ENCODE measurements around the gene SLC26A4.

Gene SLC26A4

DNA sequence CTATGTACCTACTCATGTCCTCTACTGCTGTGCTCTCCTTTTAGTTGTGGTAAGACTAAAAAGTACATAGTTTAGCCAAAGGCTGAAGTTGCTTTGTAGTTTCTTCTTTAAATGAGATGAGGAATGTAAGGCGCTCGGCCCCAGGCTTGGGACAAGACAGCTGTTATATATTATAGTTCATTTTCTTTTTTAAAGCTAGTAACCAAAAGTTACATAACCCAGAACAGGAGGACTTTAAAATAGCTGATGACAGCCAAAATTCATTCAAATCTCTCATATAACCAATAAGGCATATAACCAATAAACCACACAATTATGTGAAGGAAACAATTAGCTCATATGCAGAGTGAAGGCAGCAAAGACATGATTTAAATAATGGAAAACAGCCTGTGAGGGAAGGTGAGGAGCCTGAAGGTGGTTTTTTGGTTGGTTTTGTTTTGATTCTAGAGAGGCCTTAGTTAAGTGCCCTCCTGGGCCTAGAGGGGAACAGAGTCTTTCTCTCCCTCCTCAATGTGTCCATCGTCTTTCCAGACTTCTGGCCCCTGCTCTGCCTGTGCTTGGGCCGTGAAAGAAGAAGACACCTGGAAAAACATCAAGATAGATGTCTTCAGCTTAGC lies 35.8 kb downstream of the SLC26A4 start:
- no peak for DNase-seq (ENCODE audit: low read depth)

DNA sequence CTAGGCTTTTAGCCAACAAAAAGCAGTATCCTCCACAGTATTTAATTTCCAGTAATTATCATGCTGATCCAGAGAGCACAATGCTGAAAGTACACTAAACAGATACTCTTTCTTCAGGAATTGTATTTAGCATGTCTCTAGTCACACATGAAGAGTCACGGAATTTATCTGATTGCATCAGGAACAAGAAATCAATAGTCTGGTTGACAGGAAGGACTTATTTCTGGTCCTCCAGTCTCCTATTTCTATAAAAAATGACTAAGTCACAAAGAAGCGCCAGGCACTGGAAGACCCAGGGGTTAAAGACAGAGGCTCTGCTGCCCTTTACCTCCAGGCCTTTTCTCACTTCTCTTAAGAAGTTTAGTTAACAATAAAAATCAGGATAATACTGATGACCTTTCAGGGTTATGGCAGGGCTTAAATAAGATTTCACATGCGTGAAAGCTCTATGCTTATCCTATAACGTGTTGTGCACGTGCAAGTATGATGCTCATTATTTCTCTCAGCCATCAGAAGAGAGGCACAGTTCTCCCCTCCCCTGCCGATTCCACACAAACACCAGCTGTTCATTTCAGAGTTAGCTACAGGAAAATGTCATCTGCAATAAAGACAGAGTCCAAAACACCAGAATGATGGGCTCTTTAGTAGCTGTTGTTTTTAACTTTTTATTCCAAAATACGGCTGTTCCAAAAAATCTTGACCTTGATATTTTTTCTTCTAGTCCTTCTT lies 36.9 kb downstream of the SLC26A4 start:
- no peak for DNase-seq (ENCODE audit: low read depth)

DNA sequence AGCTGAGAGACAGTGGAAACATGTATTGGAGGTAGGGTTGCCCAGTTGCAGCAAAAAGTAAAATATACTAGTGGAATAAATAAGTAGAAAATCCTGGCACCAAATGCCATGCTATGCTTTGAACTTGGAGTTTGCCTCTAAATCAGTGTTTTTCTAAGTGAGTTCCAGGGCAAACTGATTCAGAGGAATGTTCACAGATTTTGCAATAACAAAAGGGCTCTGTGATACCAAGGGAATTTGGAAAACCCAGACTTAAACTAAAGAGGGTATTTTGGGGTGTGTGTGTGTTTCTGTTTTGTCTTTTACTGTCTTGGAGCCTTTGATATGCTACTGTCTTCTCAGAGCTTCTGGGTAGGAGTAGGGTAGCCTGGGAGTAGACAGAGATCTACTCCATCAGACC lies 39.9 kb downstream of the SLC26A4 start:
- no peak for DNase-seq (ENCODE audit: low read depth)

DNA sequence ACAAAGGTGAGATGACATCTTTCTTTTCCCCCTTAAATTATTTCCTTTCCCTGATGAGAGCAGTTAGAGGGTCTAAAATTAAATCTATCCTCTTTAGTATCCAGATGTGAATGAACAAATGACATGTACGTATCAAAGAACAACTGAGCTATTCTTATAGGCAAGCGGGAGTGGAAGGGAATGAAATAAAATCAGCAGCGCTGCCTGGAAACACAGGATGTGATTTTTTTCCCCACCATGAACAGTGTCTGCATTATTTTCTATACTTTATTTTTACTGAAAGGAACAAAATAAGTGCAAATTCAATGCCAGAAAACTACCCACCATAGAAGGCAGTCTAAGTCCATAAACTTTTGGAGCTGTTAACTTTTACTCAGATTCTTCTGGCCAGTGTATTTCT lies 40.6 kb downstream of the SLC26A4 start:
- no peak for DNase-seq (ENCODE audit: low read depth)

DNA sequence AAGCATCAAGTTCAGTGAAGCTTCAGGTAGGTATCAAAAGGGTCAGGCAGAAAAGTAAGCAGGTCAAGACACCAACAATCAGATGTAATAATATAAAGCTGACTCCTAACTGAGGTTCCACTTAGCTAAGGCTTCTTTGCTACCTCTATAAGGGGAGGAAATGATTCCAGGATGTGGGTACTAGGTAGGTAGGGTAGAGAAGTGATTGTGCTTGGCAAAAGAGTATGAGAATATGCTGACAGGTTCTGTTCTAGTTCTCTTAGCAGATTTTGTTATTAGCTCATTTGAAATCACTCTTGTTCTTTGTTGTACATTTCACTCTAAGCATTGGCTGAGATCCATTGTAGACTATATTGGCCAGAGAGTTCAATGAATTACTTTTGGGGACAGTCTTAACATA lies 42.6 kb downstream of the SLC26A4 start:
- DNase-seq (ENCODE audit: low read depth), result no peak

DNA sequence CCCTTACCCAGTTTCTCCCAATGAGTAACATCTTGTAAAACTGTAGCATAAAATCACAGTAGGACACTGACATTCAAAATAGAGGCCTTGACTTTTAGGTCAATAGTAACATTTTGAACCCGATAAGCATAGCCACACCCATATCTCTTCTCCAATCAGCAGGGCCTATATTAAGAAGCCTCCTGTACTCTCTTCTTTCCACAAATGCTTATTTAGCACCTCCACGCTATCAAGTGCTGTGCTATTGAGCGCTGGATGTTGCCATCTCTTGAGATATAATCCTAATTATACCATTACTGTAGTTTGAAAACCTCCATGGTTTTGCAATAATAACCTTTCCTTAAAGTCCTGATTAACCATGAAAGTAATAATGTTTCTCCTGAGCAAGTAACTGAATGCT lies 43.2 kb downstream of the SLC26A4 start:
- DNase-seq (ENCODE audit: low read depth), result no peak

DNA sequence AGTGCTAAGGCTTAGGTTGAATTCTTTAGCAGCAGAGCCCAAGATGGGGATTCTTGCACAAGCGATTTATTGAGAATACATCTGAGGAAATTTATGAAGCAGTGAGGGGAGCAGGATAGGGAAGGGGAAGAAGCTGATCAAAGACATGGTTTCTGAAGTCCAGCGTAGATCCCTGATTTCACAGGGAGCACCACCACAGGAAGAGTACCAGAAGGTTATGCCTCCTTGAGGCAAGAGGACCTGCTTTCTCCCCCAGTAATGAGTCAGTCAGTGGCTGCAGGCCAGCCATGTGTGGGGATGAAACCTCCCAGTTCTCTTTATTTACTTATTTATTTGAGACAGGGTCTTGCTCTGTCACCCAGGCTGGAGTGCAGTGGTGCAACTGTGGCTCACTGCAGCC lies 48.3 kb downstream of the SLC26A4 start:
- no peak for DNase-seq (ENCODE audit: low read depth)

DNA sequence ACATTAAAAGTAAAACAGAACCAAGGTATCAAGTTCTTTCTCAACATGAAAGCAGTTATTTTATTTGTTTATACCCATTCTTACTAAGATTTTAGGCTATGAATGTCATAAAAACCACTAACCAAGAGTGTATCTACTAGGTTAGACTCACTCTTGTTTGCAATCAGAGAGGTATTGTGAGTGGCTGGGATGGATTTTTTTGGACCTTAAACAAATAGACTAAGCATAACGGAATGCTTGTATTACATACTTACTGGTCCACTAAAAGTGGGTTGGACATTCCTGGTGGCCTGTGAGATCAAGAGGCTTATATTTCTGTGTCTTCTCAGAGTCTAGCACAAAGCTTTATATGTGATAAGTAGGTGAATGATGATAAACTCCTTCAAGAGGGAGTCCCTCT lies 50.7 kb downstream of the SLC26A4 start:
- DNase-seq (ENCODE audit: low read depth), result no peak

DNA sequence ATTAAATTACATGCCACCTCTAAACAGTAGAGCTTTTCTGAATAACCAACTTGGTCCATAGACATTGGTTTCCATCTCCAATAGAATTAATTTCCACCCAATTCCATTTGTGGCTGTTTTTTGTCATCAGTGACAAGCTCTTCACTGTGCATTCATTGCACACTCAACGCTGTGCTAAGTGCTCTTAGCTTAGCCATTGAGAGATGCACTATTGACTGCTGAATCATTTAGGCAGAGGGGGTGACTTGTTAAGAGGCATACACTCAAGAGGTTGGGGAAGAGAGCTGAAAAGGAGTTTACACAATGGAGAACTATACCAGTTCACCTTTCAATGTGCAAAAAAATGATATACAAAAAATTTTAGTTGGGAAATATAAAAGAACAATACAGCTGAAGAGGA lies 51.4 kb downstream of the SLC26A4 start:
- no peak for DNase-seq (ENCODE audit: low read depth)

DNA sequence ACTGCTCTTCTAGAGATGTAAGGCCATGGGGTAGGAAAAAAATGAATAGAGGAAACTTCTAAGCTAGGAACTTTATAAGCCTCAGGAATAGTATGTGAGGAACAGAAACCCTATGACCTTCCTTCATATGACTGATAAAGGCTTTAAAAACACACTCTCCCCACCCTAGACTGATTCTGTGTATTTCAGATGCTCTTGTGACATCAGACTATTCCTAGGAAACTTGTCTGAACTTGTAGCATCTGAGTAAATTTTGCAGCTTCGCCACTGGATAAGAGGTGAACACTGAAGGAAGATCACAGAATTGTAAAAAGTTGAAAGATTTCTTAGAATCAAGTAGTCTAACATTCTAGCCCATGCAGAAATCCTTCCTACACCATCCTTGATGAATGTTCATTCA lies 52.3 kb downstream of the SLC26A4 start:
- DNase-seq (ENCODE audit: low read depth), result no peak

DNA sequence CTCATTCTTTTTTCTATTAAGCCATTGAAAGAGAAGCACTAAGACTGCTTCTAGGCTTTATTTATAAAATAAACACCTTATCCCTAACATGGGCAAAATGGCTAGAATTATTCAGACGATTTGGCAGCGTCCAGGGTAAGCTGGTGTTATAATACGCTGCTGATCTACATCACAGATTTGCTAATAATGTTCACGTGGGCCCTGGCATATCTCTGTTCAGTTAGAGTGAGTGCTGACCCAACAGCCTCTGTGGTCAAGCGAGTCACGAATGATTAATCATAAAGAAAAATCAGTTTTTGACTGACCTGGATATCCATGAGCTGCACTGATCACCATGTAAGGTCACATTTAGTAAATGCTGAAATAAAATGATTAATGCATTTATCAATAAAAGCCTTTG lies 54.9 kb downstream of the SLC26A4 start:
- no peak for DNase-seq (ENCODE audit: low read depth)

DNA sequence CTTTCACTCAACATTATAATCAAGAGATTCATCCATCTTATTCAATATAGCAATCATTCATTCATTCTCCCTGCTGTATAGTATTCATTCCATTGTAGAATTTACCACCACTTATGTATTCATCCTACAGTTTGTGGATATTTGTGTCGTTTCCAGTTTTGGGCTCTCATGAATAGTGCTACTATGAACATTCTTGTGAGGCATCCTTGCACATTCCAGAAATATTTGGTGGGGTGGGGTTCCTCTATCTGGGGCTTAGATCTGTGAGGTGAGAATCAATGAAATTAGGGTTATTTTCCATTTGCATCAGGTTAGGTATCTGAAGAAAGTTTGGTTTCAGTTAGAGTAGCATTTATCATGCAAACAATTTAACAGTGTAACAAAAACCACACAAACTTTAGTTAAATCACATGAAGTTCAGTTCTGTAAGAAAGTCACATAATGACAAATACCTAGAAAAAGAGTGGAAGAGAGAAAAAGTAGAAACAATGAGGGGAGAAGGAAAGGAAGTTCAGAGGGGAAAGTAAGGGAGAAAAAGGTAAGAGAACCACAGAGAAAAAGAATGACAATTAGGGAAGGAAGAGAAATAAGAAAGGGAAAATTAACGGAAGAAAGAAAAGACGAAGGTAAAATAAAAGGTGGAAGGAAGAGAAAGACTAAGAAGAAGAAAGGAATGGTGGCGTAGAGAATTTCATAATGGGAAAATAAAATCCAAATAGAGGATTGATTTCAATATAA lies 58.0 kb downstream of the SLC26A4 start:
- no peak for DNase-seq (ENCODE audit: low read depth)

DNA sequence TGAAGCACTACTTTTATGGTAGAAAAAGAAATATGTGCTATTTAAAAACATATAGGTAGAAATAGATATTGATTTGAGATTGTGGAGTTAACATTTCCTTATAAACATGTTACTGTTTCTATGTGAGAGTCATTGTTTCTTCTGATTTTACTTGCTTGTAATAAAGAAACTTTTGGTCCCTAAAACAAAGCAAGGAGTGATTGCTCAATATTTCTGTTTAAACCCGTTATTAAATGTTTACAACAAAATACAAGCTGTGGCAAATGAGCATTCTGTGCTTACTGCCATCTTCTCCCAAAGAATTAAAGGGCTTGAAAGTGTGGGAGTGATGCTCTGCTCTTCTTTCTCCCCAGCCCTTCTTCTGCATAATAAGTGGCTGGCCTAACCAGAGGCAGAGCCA lies 60.7 kb downstream of the SLC26A4 start:
- no peak for DNase-seq (ENCODE audit: low read depth)

DNA sequence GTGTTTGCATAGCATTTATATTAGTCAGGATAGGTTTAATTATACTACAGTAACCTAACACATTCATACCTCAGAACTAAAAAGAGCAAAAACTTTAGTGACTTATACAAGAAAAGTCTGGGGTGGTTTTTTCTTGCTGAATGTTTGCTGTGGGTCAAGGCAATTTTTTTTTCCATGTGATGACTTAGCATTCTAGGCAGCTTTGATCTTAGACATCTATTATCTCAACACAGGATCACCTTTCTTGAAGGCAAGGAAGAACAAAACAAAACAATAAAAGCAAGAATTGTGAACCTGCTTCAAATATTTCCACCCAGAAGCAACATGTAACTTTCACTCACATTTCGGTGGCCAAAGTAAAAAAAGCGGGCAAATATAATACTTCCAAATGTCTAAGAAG lies 62.6 kb downstream of the SLC26A4 start:
- no peak for DNase-seq (ENCODE audit: low read depth)

DNA sequence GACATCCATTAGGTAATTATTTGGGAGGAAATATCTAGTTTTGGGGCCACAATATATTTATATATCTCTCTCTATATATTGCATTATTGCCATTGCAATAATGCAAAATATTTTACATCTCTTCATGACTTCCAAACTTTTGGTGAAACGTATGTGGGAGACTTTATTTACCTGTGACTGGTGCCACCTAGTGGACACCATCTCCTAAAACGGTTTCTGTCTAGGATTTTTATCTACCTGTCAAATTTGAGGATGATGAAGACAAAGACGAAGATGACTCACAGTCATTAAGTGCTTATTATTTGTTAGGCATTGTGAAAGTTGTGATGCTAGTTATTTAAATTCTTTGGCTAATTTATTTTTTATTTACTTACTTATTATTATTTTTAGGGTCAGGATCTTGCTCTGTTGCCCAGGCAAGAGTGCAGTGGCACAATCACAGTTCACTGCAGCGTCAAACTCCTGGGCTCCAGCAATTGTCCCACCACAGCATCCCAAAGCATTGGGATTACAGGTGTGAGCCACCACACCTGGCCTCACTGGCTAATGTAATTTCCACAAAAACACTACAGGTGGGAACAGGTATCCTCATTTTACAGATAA lies 64.6 kb downstream of the SLC26A4 start:
- DNase-seq (ENCODE audit: low read depth), result peak; percentile 38

DNA sequence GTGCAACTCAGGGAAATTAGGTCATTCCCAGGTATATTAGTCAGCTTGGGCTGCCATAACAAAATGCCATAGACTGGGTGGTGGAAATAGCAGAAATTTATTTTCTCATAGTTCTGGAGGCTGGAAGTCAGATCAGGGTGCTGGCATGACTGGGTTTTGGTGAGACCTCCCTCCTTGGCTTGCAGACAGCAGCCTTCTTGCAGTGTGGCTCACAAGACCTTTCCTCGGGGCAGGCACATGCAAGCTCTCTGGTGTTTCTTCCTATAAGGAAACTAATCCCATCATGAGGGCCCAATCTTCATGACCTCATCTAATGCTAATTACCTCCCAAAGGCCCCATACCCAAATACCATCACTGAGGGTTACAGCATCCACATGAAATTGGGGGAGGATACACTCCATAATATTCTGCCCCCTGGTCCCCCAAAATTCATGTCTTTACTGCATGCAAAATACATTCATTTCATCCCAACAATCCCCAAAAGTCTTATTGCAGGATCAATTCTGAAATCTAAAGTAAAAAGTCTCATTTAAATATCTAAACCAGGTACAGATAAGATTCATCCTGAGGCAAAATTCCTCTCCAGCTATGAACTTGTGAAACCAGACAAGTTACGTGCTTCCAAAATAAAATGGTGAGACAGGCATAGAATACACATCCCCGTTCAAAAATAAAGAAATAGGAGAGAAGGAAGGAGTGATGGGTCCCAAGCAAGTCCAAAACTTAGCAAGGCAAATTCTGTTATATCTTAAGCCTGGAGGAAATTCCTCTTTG lies 65.9 kb downstream of the SLC26A4 start:
- DNase-seq (ENCODE audit: low read depth), result no peak

DNA sequence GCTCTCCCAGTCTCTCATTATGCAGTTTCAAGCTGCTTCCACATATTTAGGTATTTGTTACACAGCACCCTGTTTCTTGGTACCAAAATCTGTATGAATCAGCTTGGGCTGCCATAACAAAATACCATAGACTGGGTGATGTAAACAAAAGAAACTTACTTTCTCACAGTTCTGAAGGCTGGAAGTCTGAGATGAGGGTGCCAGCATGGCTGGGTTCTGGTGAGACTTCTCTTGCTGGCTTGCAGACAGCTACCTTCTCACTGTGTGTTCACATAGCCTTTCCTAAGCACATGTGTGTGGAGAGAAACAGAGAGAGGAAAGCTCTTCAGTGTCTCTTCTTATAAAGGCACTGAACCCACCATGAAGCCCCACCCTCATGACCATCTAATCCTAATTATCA lies 67.6 kb downstream of the SLC26A4 start:
- no peak for DNase-seq (ENCODE audit: low read depth)

DNA sequence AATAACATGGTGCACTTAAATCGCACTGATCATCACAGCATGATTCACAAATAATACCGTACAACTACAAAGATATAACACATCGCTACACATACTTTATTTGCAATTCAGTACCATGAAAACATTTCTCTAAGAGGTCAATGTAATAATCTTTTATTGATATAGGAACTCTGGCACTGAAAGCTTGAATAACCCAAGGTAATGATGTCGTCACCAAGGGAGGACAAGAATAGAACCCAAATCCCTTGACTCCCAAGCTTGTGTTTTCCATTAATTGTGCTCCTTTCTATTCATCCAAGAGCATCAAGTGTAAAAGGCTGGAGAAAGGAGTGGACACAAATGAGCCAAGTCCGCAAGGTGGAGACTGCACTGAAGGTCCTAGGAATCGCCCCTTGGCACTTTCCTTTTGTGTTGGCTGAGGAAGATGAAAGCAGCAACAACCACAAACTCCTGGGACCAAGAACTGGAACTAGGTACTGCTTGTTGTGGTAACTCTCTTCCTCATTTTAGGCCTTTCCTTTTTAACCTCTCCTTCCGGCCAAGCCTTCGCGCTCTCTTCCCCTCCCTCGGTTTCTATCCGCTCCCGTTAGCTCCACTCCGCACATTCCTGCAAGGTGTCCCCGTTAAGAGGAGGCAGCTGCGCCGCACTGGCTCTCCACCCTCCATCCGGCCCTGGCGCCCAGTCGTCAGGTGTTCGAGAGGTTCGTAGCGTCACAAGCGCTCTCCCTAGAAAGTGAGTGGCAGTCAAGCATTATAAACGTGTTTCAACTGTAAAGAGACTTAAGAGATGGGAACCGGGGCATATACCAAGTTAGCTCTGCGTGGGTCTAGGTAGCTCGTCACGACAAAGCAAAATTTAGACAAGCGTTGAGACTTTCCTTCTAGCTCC lies 82.3 kb downstream of the SLC26A4 start:
- DNase-seq (ENCODE audit: low read depth), result no peak

DNA sequence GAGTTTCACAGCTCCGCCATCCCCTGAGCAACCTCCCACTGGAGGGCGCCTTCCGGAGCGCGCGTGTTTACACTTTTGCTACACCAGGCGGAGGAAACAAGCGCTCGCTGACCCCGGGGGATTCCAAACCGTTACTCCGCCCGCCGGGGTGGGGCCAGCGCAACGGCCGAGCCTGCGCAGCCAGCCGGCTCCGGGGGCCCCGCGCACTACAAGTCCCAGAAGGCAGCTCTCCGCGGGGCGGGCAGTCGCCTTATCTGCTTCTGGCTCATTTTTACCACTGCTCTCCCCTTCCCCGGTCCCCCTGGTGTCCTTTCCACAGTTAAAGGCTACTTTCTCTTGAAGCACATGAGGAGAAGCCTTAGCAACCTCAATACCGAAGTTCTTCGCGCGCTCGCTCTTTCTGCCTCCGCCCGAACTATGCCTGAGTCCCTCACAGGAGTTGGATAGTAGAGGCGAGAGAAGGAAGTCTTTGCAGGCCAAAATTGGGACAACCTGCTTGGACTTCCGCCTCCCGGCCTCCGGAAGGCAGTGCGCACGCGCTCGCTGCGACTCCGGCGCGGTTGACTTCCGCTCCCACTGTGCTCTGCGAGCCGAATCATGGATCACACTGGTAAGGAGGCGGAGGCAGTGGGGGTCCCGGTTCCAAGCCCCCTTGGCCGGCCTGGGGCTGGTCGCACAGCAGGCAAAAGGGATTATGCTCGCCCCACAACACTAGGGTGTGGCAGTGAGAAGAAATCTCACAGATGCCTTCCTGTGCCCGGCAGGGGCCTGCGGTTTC lies 83.1 kb downstream of the SLC26A4 start, which contains the start of gene CBLL1:
Gene CBLL1, plus strand, starts transcription at position 576 of the 778 bp plus-strand sequence. Its CDS starts 22 bp downstream, at position 598.
- peak; percentile 97 for DNase-seq (ENCODE audit: low read depth)

DNA sequence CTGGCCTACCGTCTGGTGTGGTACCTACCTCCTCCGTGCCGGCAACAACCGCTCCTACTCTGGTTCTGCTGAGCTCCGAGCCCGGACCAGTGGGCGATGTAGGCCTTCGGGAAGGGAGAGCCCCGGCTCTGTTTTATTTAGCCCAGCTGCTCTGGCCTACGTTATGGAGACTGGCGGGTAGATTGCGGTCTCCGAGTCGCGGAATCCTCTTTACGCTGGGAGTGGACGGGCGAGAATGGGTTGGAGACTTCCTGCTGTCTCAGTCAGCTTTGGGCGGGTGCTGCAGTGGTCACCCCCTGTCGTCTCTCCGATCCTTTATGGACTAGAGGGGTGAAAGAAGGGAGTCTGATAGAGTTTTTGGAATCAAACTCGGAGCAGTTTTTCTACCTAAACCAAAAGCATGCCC lies 83.7 kb downstream of the SLC26A4 start:
- DNase-seq (ENCODE audit: low read depth), result peak; percentile 4
